NCI-H1930 (cell line): ENCODE measurements around the gene CACNB3.

Experiments used
- DNase-seq, 2 experiments: peaks; one replicate each; lab custom pipeline; 2025; lab: John Stamatoyannopoulos, UW

The CACNB3 gene

GRCh38 chr12:48817873-48818830, at the start of gene CACNB3:
Gene CACNB3 (plus strand): TSS chr12:48818496. CDS start chr12:48818930, 434 bp downstream.
- peak; percentile 65 to 73 for DNase-seq

- no peak for DNase-seq
Observed at GRCh38 chr12:48768736-48769135, 49.6 kb upstream of the CACNB3 start.

GRCh38 chr12:48770756-48771155, 47.5 kb upstream of the CACNB3 start:
- DNase-seq: no peak

DNA sequence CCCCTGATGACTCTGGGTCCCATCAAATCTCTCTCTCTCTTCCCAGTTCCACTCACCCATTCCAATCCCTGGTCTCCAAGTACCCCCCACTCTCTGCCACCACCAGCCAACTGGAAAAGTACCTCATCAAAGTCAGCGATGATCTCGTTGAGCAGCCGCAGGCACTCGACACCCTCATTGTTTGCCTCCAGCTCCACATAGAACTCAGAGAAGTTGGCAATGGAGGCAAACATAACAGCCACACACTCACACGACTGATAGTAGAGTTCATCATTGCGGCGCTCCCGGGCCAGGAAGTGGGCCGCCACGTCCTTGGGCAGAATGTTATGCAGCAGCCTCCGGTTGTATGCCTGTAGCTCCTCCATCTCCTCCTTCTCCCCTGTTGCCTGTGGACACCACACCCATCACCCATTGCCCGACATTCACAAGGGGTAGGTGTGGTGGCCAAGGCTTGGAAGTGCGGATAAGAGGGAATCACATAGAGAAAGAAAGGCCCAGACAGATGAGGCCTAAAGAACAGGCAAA, 46.6 kb upstream of the CACNB3 start:
- DNase-seq: no peak

DNA sequence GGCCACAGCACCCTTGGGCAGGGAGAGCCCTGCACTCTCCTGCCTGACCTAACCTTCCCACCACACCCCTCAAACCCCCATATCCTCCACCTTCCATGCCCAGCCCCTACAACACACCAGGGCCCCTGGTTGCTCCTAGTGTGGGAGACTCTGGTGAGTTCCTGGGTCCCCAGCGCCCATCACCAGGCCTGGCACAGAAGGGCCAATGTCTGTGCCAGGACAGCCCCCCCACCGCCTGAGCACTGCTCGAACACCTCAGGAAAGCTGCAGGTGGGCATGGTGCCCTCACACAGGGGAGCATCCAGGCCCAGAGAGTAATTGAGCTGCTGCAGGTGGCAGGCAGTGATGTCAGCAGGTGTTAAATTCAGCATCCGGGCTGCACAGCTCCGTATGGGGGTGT, 44.6 kb upstream of the CACNB3 start:
- no peak for DNase-seq

DNA sequence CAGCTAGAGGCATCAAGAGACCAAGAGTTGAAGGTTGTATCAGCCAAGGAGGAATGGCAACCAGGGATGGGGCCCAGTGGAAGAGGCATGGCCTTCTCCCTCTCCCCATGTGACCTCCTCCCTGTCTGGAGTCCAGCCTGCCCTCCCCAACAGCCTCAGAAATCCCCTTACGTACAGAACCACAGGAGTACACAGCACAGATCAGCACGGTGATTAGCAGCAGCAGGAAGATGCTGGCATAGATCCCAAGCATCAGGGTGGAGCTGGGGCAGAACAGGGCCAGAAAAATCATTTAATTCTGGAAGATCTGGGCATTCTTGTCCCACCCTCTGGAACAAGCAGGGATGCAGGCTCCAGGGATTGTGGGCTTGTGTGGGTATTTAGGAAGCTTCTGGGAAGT, 43.8 kb upstream of the CACNB3 start:
- no peak for DNase-seq

DNA sequence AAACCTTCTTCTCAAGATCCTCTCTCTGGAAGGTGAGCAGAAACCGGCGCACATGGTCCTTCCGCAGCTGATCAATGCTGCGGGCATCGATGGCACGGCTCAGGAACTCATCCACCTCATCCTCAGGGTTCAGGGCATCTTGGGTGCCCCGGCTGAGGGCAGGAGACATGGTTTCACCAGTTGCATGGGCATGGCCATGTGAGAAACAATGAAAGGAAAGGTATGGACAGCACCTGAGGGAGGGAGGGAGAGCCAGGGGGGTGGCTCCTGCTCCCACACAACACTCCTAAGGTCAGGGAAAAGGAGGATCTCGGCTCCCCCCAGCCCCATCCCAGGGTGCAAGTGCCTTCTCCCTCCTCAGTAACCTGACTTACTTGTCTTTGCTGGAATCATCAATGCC, 43.0 kb upstream of the CACNB3 start:
- no peak for DNase-seq

GRCh38 chr12:48775991-48776649, 42.2 kb upstream of the CACNB3 start:
- DNase-seq: no peak

GRCh38 chr12:48776956-48777355, 41.3 kb upstream of the CACNB3 start:
- DNase-seq: no peak

DNA sequence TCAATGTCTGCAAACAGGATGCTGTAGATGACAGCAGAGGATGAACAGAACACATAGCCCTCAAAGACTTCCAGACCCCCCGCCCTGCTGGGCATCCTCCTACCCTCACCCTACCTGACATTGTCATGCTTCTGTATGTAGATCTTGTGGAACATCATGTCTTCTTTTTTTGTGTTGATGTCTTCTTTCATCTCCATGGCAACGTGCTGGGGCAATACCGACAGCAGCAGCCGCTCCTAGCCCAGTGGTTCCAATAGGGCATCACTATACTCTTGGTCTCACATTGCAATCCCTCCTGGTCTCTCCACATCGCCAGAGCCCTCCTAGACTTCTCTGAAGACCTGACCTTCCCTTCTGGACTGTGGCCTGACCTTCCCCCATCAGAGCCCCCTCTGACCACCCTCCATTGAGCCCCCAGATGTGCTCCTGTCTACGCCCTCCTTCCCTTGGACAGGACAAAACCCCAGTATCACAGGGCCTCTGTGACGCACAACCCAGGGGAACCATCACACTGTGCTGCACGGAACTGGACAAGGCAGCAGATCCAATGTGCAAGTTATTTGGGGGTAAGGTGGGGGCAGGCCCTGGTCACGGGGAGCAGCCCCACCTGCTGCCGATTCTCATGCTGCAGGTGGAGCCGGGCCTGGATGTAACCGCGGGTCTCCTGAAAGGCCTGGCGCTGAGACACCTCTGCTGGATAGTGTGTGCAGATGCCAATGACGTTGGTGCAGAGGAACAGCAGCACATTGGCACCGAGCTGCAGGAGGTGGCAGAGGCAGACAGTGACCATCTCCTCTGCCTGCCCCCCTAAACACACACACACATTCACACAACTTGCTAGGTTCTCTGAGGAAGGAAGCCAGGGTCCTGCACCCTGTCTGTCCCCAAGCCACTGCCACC, 40.5 kb upstream of the CACNB3 start:
- DNase-seq: no peak

- DNase-seq: no peak
Observed at GRCh38 chr12:48779869-48780268, 38.4 kb upstream of the CACNB3 start.

DNA sequence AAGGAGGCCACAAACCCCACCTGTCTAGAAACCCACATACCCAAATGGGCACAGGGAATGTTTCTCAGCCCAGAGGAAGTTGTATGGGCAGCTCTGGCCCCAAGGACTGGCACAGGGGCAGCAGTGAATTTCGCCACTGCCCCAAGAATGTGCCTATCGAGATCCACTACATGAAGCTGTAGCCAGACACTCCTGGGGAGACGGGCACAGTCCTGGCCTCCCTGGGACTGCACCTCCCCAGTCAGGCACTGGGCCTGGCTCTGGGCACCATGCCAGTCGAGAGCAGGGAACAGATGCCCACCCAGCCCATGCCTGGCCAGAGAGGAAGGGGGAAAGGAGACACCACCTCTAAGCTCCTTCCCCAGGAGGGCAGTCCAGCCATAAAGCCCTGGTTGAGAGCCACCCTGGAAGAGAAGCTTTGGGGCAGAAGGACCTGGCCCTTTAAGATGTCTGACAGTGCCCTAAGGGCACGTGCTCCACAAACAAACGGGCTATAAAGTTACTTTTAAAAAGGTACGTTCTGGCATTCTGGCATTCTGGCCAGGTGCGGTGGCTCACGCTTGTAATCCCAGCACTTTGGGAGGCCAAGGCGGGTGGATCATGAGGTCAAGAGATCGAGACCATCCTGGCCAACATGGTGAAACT, 37.8 kb upstream of the CACNB3 start:
- no peak for DNase-seq

DNA sequence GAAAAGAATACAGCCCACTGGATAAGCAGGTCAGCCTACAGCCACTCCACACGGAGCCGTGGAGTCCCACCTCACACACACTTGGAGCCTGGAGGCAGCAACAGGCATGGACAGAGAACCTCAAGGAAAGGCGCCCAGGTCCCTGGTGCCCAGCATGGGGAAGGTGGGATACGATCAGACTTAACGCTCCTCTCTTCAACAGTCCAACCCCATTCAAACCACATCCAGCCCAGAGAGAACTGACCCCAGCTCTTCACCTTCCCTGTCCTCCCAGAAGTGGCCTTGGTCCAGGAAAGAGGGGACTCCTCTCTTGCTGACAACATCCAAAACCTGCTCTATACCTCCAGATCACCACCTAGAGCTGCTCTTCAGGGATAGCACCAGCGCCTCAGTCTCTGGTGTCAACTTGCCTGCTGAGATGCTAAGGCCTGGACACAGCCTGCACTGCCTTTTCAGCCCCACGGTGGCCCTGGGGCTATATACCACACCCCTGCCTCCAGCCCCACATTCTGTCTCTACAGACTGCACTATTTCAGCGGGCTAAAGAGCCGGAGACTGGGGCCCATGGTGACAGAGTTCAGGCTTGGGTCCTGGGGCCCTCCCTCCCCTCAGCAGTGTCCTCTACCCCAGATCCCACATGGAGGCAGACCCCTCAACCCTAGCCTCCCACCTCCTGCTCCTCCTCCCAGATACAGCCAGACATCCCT, 36.4 kb upstream of the CACNB3 start:
- no peak for DNase-seq

DNA sequence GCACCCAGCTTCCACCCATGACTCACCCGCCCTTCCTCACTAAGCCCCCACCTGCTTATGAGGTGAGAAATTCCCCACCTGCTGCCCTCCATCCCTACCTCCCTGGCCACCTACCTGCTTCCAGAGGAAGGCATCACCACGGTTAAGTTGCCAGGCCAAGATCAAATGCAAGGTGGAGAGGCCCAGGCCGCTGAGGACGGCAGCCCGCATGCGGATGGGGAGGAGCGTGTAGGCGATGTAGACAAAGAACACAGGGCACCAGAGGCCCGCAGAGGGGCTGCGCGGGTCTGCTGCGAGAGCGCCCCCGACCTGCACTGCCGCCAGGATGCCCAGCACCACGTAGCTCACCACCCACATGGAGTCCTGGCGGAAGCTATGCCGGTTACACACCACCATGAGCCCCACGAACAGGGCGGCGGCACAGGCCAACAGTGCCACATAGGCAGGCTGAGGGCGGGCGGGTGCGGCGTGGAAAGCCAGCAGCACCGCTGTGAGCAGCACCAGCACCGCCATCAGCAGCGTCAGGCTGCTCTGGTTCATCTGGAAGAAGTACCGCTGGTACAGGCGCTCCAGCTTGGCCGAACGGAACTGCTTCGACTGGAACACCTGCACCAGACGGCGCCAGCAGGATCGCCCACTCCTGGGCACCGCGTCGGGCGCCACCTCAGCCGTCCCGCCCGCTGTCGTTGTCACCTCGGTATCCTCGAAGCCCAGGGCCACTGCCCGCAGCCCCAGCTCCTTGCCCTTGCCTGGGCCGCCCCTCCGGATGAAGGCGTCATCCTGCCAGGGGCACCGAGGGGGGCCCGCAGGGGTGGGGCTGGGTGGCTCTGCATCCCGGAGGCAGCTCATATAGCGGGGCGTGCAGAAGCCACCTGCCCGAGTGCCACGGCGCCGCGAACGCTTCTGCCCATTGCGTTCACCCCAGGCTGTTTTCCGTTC, 35.6 kb upstream of the CACNB3 start:
- DNase-seq: no peak

DNA sequence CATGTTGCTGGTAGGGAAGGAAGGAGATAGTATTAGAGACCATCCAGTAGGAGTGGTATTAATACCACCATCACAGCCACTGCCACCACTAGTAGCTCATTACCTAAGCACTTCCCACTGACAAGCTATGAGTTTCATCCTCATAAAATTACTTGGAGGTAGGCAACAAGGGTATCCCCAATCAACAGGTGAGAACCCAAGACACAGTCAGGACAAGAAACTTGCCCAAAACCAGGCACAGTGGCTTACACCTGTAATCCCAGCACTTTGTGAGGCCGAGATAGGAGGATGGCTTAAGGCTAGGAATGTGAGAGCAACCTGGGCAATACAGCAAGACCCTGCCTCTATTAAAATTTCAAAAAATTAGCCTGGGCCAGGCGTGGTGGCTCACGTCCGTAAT, 34.9 kb upstream of the CACNB3 start:
- DNase-seq: no peak

- DNase-seq: no peak
Observed at GRCh38 chr12:48786591-48787544, 31.4 kb upstream of the CACNB3 start.

DNA sequence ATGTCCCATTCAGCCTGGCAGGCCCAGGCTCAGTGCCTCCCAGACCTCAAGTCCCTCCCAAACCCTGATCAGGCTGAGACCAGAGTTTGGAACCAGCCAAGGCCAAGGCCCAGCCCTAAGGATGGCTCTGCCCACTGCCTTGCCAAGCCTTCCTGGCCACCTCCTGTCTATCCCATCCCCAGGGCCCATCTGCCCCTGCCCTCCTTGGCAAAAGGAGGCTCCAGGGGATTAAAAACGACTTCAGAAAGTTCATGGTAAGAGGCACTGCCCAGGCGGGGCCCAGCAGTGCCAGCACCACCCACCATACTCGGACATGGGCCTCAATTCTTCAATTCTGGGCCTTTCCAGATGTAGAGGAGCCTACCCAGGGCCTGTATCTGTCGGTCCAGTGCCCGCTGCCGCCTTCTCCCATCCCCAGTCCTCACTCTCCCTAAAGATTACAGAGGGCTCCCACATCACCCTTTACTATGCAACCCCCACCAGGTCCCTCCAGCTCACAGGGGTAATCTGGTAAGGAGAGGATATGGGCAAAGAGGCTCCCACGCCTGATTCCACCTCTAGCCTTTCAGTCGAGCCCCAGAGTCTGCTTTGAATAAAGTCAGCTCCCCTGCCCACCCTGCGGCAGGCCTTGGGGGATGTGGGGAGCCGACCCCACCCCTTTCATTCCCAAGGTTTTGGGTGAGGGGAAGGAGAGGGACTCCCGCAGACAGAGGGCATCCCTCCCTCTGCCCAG, 30.3 kb upstream of the CACNB3 start:
- DNase-seq: no peak

GRCh38 chr12:48788524-48788853, 29.8 kb upstream of the CACNB3 start:
- DNase-seq: no peak
